Measurements from ENCODE around the gene PSMB7.

PSMB7 gene

DNA sequence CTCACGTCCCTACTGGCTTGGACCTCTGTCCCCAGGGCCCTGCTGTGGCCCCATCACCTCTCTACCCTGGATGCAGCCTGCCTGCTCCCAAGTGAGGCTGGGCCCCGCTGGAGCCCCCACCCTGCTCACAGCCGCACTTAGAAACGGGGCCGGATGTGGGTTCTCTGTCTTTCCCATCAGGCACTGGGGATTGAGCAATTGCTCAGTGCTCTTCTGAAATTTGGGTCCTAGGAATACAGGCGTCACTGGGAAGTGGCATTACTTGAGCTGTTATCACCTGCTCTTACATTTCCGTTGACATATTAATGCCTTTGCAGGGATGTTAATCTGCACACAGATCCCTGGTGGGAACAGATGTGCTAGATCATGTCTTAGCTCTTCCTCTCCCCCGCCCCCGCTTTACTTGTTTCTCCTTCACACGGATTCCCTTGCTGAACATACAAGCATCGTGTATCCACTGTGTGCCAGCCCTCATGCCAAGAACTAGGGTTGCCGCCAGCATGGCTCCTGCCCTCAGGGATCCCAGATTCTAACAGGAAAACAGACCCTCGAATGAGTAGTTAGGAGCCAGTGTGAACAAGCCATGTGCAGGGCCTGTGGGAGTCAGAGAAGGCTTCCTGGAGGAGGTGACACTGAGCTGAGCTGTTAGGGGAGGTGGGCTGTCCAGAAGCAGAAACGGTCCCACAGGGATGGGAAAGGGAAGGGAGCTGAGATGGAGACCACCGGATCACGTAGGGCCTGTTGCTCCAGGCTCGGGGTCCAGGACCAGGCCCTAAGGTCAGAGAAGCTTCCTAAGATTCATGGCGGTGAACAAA, 92.4 kb downstream of the PSMB7 start:
- no peak for DNase-seq

DNA sequence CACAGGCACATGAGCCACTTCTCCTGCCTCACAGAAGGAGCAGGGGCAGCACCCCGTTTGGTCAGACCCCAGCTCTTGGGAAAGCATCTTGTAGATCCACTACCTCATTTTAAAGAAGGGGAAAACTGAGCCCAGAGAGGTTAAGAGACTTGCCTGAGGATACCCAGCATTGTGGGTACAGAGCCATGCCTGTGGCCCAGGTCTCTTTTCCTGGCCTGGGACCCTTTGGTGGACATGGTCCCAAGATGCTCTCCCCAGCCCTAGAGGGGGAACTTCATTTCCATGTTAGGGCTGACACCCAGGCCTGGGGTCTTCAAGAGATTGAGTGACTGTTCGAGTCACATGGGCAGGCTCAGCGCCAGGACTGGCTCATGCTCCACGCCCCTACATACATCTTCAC, 93.3 kb downstream of the PSMB7 start:
- no peak for DNase-seq

DNA sequence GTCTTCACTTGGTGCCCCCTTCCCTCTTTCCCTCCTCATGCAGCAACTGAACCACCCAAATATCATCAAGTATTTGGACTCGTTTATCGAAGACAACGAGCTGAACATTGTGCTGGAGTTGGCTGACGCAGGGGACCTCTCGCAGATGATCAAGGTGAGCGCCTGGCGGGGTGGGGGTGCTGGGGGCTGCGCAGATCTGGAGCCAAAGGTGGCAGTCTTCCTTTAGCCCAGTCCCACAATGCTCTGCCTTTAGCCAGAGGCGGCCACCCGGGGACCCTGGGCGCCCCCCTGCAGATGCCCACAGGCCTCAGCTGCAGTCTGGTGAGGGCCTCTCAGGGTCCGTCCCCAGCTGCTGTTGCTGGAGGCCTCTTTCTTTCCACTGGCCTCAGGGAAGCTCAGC, 93.8 kb downstream of the PSMB7 start:
- no peak for DNase-seq

DNA sequence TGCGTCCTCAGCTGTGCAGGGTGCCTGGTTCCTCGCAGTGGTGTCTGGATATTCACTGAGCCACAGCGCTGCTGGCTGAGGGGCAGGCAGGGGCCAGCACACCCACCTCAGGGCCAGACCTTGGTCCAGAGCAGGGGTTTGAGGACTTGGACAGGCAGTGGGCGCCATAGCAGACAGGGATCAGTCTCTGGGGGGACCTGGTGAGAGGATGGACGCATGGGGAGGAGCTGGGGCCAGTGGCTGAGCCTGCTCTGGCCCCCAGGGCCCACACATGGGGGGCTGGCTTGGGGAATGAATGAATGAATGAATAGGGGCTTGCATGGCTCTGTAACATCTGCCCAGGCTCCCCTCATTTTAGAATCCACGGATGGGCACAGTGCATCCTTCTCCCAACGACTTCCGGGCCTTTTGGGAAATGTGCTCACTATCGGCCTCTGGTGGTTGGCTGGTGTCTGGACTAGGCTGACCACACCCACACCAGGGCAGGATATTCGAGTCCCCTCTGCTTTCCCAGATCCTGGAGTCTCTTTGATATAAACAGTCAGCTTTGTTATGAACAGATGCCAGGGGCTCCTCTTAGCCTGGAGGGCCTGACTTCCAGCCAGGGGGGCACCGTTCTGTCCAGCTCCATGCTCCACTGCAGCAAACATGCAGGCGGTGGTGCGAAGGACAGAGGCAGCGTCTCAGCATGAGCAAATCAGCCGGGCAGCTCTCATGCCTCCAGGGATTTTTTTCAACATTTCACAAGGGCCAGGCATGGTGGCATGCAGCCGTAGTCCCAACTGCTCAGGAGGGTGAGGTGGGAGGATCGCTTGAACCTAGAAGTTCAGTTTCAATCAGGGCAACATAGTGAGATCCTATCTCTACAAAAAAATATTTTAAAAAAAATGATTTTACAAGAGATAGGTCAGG, 94.9 kb downstream of the PSMB7 start:
- DNase-seq = peak; percentile 79

DNA sequence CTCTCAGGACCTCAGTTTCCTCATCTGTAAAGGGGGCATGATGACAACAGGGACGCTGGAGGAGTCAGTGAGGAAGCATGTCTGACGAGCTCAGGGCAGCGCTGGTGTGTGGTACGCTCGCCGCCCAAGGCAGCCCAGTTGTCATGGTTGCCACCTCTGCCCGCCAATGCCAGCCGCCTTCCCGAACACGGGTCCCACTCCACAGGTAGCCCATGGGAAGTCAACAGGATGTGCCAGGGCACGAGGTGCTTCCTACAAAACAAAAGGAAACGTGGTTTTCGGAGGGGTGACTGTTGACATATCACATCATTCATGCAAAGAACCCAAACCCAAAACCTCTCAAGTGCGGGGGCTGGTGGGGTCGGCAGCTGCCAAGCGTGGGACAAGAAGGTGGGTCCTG, 99.4 kb downstream of the PSMB7 start:
- DNase-seq = no peak

DNA sequence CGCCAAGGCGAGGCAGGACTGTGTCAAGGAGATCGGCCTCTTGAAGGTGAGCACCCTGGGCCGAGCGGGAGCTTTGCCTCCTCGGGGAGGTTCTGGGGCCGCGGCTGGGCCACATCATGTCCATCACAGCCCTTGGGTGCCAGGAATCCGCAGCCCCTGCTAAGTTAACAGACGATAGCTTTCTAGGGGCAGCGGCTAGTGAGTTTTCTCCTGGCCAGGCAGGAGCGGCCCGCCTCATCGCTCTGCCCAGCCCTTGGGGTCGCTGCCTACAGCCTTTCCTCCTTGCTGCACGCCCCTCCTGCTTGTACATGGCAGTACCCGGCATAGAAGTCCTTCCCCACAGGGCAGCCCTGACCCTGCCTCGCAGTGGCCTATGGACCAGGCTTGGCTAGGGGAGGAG, 101.3 kb downstream of the PSMB7 start:
- DNase-seq = no peak

DNA sequence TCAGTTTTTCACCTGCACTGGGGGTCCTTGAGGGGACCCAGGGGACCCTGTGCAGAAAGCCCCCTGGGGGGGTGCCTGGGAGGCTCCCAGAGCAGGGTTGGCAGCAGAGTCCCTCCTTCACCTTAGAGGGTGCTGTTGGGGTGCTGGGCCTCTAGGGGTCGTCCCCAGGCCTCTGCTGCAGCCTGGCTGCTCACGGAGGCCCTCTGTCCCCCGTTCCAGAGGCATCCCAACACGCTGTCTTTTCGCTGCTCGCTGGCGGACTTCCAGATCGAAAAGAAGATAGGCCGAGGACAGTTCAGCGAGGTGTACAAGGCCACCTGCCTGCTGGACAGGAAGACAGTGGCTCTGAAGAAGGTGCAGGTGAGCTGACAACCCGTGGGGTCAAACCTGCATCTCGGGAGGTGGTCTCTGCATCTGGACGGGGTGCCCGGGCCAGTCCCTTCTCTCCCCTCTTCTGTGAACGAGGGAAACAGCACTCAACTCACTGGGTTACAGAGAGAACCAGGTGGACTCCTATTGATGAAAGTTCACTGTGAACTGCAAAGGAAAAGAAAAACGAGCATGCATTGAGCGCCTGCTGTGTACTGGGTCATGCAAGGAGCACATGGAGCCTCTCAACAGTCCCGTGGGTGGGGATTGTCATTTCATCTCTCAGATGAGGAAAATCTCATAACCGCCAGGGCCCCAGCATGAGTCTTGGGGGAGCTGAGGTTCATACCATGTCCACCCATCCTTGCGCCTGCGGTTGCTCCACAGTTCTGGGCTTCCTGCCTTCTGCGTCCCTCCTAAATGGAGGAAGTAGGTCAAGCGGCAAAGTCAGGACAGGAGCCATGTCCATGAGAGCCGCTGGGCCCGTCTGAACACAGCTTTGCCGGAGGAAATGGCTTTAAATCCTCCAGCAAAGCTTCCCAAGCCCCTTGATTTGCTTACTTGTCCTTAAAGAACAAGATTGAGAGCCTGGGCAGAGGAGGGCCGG, 102.7 kb downstream of the PSMB7 start:
- no peak for DNase-seq

DNA sequence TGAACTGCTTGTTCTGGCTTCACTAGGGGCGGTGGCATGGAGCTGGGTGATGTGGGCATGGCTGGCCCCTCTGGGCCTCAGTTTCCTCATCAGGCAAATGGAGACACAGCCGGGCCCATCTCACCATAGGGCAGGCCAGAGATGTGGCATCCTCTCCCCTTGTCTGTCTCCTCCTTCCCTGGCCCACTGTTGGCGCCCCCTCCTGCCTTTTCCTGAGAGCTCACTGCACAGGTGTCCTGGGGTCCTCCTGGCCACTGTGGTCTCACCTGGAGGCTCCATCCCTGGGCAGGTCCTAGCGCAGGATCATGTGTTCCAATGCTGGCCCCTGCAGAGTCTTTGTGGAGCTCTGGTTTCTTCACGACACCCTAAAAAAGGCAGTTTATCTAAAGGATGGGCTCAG, 104.0 kb downstream of the PSMB7 start:
- DNase-seq = no peak

DNA sequence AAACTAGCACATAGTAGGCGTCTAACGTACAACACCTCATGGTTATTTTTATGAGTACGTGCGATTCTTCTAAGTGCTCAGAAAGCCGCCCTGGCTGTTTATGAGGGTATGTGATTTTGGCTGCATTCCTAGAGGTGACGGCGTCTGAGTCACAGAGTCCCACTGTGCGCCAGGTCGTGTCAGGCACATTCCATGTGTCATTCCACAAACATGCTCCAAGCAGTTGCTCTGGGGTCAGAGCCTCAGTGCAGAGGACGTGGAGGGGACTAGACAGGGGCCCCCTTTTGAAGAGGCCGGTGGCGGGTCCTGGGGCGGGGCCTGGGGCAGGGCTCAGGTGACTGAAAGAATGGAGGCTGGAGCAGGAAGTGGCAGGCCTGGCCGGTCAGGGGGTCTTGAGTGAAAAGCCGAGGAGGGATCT, 105.6 kb downstream of the PSMB7 start:
- no peak for DNase-seq

DNA sequence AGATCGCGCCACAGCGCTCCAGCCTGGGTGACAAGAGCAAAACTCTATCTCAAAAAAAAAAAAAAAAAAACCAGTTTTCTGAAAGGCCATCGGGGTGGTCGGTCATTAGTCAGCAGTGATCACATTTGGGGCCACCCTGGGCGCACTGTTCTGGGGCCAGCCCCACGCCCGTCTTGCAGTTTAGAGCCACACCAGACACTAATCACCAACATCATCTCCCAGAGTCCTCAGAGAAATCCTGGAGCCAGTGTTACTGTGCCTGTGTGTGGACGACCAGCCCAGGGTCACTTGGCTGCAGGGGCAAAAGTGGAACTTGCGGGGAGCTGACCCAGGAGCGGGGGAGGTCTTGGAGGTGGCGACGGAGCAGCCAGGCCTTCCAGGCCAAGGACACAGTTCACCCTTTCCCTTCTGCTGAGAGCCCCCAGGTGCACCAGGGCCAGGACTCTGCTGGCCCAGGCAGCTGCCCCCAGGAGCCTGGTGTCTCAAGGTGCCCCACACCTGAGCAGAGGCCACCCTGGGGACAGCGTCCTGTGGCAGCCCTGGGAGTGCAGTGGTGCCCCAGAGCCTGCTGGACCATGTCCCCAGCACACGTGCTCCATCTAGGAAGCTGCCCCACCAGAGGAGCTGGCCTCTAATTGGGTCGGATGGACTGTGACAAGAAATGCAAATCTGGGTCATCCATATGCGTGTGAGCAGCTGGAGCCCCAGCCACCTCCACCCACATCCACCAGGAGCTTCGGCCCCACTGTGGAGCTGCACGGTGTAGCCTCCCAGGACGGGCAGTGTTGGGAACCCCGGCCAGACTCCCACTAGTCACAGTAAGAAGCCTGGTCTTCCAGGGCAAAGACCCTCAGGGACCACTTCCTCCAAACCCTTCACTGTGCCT, 106.4 kb downstream of the PSMB7 start:
- DNase-seq = no peak

DNA sequence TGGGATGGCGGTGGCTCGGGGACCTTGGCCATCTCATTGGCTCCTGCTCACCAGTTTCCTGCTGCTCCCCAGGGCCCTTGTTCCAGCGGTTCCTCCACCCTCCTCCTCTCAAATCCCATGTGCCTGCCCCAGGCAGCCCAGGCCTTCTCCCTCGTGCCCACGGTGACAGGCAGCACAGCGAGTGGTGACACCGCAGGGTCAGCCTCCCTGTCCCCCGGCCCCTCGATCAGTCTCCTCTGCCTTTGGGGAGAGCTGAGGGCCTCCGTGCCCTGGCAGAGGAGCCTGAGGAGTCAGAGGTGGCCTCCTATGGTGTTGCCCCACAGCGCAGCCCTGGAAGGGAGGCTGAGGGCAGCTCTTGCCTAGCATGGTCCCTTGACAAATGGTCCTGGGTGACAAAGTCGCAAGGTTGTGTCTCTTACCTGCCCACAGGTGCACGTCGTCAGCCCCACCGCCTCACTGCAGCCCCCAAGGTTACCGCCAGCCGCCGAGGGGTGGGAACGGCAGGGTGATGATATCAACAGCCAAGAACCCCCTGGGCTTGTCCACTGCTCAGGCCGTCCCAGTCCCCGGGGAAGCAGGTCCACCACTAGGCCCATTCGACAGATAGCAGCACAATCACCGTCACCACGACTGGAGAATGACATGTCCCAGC, 107.7 kb downstream of the PSMB7 start:
- no peak for DNase-seq

DNA sequence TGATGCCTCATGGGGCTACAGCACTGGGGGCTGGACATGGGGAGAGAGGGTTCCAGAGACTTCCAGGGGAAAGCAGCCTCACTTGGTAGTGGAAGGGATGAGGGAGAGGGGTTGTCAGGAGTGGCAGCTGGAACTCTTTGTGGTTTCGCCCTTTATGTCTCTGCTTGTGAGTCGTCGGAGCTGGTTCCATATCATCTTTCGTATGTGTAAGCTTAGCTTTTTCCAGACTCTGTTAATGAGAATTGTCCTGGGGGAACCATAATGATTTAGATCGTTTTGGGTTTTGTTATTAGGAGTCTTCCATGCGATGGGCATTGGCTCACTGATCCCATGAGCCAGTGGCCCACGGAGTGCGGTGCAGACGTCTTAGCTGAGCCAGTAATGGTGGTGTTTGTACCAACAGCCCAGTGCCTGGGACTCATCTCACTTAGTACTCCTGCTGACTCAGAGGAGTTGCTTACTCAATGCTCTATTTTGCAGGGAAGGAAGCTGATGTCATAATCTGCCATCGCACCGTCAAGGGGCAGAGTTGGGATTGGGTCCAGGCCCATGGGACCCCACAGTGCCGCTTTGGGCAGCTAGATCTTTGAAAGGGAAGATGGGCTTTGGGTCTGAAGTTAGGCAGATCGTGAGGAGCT, 109.0 kb downstream of the PSMB7 start:
- DNase-seq = no peak

DNA sequence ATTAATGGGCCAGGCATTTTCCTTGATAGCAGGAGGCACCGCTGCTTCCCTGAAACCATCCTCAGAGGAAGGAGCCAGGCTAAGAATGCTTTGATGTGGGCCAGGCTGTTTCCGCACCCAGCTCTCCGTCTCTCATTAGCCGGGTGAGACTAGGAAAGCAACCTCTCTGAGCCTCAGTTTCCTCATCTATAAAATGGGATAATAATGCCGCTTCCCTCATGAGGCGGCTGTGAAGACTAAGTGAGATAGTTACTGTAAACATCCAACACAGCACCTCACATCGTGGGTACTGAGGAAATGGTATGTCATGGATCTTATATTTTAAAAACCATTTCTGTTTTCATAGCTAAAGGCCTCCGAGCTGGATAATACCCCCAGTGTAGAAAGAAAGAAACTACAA, 111.0 kb downstream of the PSMB7 start:
- no peak for DNase-seq

DNA sequence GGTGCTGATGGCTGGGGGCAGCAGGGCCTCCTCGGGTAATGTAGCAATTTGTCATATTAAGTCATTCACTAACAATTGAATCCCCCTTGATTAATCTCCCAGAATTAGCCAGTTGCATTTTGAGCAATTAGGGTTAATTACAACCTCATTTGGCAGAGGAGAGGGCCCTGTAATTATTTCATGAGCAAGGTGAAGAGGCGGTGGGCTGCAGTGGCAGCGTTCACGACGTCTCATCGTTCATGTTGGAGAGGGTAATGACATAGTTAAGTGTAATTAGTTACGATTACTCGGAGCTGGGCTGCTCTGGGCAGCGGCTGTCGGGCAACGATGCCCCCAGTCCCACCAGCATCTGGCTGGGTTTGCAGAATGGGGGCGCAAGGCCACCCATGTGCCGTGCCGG, 111.5 kb downstream of the PSMB7 start:
- DNase-seq = no peak
